H9 (cell line): ENCODE results near the gene PRDM2. TPM values are rescaled to one million over a fixed set of nuclear protein-coding genes. Genes with fewer than 3 reads are reported as not detected.

Source experiments
- DNase-seq: peaks from one replicate; pipeline ENCODE4 v3.0.0-alpha.2; 2017
- H2AFZ ChIP-seq: one replicate; pipeline ENCODE4 v1.6.1; 2013; ENCODE audit warnings: mild to moderate bottlenecking, low read length, control low read depth, moderate library complexity
- H2AK5ac ChIP-seq: 2 replicates; pipeline ENCODE4 v1.6.1; 2013; ENCODE audit warnings: low read length, control low read depth, mixed read lengths; ENCODE audit not compliant: insufficient read length
- H2BK120ac ChIP-seq: one replicate; pipeline ENCODE4 v1.6.1; 2013; ENCODE audit warnings: low read depth, mild to moderate bottlenecking, low read length, control low read depth, inconsistent platforms; ENCODE audit not compliant: poor library complexity, severe bottlenecking
- H2BK12ac ChIP-seq: 2 replicates; pipeline ENCODE4 v1.6.1; 2013; ENCODE audit warnings: low read length, control low read depth, mixed read lengths, low read depth; ENCODE audit not compliant: insufficient read length
- H2BK15ac ChIP-seq: 2 replicates; pipeline ENCODE4 v1.6.1; 2013; ENCODE audit warnings: low read depth, low read length, control low read depth
- H2BK20ac ChIP-seq: one replicate; pipeline ENCODE4 v1.6.1; 2013; ENCODE audit warnings: low read depth, mild to moderate bottlenecking, low read length, control low read depth, inconsistent platforms; ENCODE audit not compliant: poor library complexity, severe bottlenecking
- H2BK5ac ChIP-seq: 2 replicates; pipeline ENCODE4 v1.6.1; 2013; ENCODE audit warnings: low read length, control low read depth, mixed read lengths; ENCODE audit not compliant: insufficient read length
- H3K14ac ChIP-seq: 2 replicates; pipeline ENCODE4 v1.6.1; 2013; ENCODE audit warnings: low read length, control low read depth; ENCODE audit not compliant: insufficient read depth
- H3K18ac ChIP-seq: 2 replicates; pipeline ENCODE4 v1.6.1; 2013; ENCODE audit warnings: low read depth, mild to moderate bottlenecking, mixed read lengths, low read length, control low read depth; ENCODE audit not compliant: insufficient read length
- H3K23ac ChIP-seq: 2 replicates; pipeline ENCODE4 v1.6.1; 2013; ENCODE audit warnings: low read length, control low read depth, mixed read lengths, low read depth; ENCODE audit not compliant: insufficient read length
- H3K23me2 ChIP-seq: 2 replicates; pipeline ENCODE4 v1.6.1; 2013; ENCODE audit warnings: low read depth, mild to moderate bottlenecking, mixed read lengths, low read length, control low read depth; ENCODE audit not compliant: insufficient read length, poor library complexity, severe bottlenecking
- H3K27ac ChIP-seq: 2 replicates; pipeline ENCODE4 v1.5.1; 2013; ENCODE audit warnings: low read length, control low read depth, mixed read lengths, low read depth; ENCODE audit not compliant: insufficient read length
- H3K27me3 ChIP-seq: 2 replicates; pipeline ENCODE4 v1.6.1; 2013; ENCODE audit warnings: low read length, control low read depth, inconsistent platforms; ENCODE audit not compliant: insufficient read depth
- H3K4ac ChIP-seq: 2 replicates; pipeline ENCODE4 v1.6.1; 2013; ENCODE audit warnings: low read depth, mild to moderate bottlenecking, control low read depth, inconsistent platforms, low read length, moderate library complexity
- H3K4me1 ChIP-seq: 2 replicates; pipeline ENCODE4 v1.6.1; 2013; ENCODE audit warnings: low read length, control low read depth, inconsistent platforms; ENCODE audit not compliant: insufficient read depth
- H3K4me2 ChIP-seq: 2 replicates; pipeline ENCODE4 v1.6.1; 2013; ENCODE audit warnings: low read length, control low read depth, mixed read lengths; ENCODE audit not compliant: insufficient read length, insufficient read depth
- H3K56ac ChIP-seq: 2 replicates; pipeline ENCODE4 v1.6.1; 2013; ENCODE audit warnings: low read depth, mild to moderate bottlenecking, mixed read lengths, low read length, control low read depth; ENCODE audit not compliant: insufficient read length
- H3K79me1 ChIP-seq: 2 replicates; pipeline ENCODE4 v1.6.1; 2013; ENCODE audit warnings: low read depth, mild to moderate bottlenecking, moderate library complexity, low read length, control low read depth, inconsistent platforms; ENCODE audit not compliant: insufficient read depth, poor library complexity, severe bottlenecking
- H3K79me2 ChIP-seq: 2 replicates; pipeline ENCODE4 v1.6.1; 2013; ENCODE audit warnings: low read length, control low read depth, inconsistent platforms; ENCODE audit not compliant: insufficient read depth
- H3K9ac ChIP-seq: 2 replicates; pipeline ENCODE4 v1.6.1; 2013; ENCODE audit warnings: low read length, control low read depth, mixed read lengths; ENCODE audit not compliant: insufficient read length; ENCODE audit errors: extremely low read depth
- H3K9me3 ChIP-seq: one replicate; pipeline ENCODE4 v1.6.1; 2013; ENCODE audit warnings: low read depth, low read length, inconsistent platforms; ENCODE audit not compliant: control insufficient read depth
- H3T11ph ChIP-seq: one replicate; pipeline ENCODE4 v1.6.1; 2013; ENCODE audit warnings: mild to moderate bottlenecking, low read length, control low read depth, inconsistent platforms
- H4K20me1 ChIP-seq: one replicate; pipeline ENCODE4 v1.6.1; 2013; ENCODE audit not compliant: control insufficient read depth, insufficient read length, insufficient read depth
- H4K5ac ChIP-seq: 2 replicates; pipeline ENCODE4 v1.6.1; 2013; ENCODE audit warnings: low read depth, mild to moderate bottlenecking, mixed read lengths, low read length, control low read depth; ENCODE audit not compliant: insufficient read length
- H4K8ac ChIP-seq: replicated peaks from 2 replicates; pipeline ENCODE4 v1.6.1; 2013; ENCODE audit warnings: low read length, control low read depth, mixed read lengths, low read depth; ENCODE audit not compliant: insufficient read length
- H4K91ac ChIP-seq: 2 replicates; pipeline ENCODE4 v1.6.1; 2013; ENCODE audit warnings: low read depth, mild to moderate bottlenecking, moderate library complexity, mixed read lengths, low read length, control low read depth; ENCODE audit not compliant: insufficient read length
- H3K27ac Mint-ChIP-seq, 3 experiments: 2 replicates in 2 of 3; 3 replicates in 1 of 3; pipeline ENCODE4 v1.8.0; 2020 to 2021; ENCODE audit warnings: mixed read lengths in 3 of 3, mild to moderate bottlenecking in 1 of 3, moderate library complexity in 1 of 3
- H3K27me3 Mint-ChIP-seq: 2 replicates; pipeline ENCODE4 v1.8.0; 2021; ENCODE audit warnings: low read depth, mild to moderate bottlenecking, moderate library complexity, mixed read lengths
- H3K36me3 Mint-ChIP-seq, 3 experiments: 2 replicates in 2 of 3; 3 replicates in 1 of 3; pipeline ENCODE4 v1.8.0; 2020 to 2021; ENCODE audit warnings: low read depth in 3 of 3, mixed read lengths in 3 of 3; ENCODE audit not compliant: insufficient read depth in 1 of 3
- H3K4me1 Mint-ChIP-seq, 2 experiments: 2 replicates each; pipeline ENCODE4 v1.8.0; 2020; ENCODE audit warnings: mixed read lengths in 2 of 2
- H3K4me3 Mint-ChIP-seq, 2 experiments: 2 replicates in 1 of 2; 3 replicates in 1 of 2; pipeline ENCODE4 v1.8.0; 2020 to 2021; ENCODE audit warnings: mild to moderate bottlenecking in 2 of 2, mixed read lengths in 2 of 2, moderate library complexity in 1 of 2
- H3K9me3 Mint-ChIP-seq, 2 experiments: 2 replicates in 1 of 2; 3 replicates in 1 of 2; pipeline ENCODE4 v1.8.0; 2020; ENCODE audit warnings: mild to moderate bottlenecking in 2 of 2, mixed read lengths in 2 of 2, moderate library complexity in 1 of 2
- WGBS: extraction: QIAGEN DNeasy Blood & Tissue Kit; methylation state at CpG from one replicate; pipeline ENCODE4 v1.1.7; 2013; ENCODE audit warnings: missing lambda C conversion rate, low lambda C conversion rate, mixed read lengths; ENCODE audit not compliant: insufficient read length; ENCODE audit errors: extremely low coverage; 5-methylcytosine and 5-hydroxymethylcytosine counted together
- total RNA-seq: library from RNA; stranded (reverse); gene quantifications from 2 replicates; pipeline ENCODE4 v1.2.1, GENCODE V29; 2021
- TF ChIP-seq, protein P1 (sequence below): fragments of 200-600 bp; sonication (generic); conservative IDR thresholded peaks from 3 replicates; pipeline ENCODE4 v1.8.0; 2021; ENCODE audit warnings: antibody characterized with exemption, mild to moderate bottlenecking

The PRDM2 gene
- total RNA-seq, 1 experiment from 2014 or later = 24.5 TPM

DNA sequence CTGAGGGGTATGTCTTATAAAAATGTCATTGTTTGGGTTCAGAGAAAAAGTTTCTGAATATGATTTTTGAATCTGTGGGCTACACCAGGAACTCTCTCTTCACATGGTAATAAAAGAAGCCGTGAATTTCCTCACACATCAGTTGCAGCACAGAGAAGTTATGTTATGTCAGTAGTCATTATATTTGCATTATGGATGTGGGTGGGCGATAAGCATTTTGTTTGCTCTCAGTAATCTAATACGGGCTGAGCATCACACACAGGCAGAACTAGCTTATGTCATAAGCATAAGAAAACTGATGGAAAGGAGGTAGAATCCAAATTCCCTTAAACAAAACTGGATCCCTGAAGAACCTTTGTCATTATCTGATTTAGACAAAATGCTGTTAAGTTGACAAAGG, 70.8 kb downstream of the PRDM2 start:
- no peak overlapping the region for H3K4me2 ChIP-seq
- no peaks in the 10 kb centered on the region for H4K20me1 ChIP-seq
- no peak overlapping the region for H3K23ac ChIP-seq
- DNase-seq = no peak
- no peak overlapping the region for H3K14ac ChIP-seq
- H2BK120ac ChIP-seq = no peak overlapping the region
- no peak overlapping the region for H2BK12ac ChIP-seq
- H4K5ac ChIP-seq = no peak overlapping the region
- H2AFZ ChIP-seq = no peak overlapping the region
- no peaks in the 10 kb centered on the region for H3K23me2 ChIP-seq
- H3K9ac ChIP-seq = no peak overlapping the region
- no CpG with 5 or more reads among the region's 3 CpGs for WGBS
- TF ChIP-seq, protein P1, sequence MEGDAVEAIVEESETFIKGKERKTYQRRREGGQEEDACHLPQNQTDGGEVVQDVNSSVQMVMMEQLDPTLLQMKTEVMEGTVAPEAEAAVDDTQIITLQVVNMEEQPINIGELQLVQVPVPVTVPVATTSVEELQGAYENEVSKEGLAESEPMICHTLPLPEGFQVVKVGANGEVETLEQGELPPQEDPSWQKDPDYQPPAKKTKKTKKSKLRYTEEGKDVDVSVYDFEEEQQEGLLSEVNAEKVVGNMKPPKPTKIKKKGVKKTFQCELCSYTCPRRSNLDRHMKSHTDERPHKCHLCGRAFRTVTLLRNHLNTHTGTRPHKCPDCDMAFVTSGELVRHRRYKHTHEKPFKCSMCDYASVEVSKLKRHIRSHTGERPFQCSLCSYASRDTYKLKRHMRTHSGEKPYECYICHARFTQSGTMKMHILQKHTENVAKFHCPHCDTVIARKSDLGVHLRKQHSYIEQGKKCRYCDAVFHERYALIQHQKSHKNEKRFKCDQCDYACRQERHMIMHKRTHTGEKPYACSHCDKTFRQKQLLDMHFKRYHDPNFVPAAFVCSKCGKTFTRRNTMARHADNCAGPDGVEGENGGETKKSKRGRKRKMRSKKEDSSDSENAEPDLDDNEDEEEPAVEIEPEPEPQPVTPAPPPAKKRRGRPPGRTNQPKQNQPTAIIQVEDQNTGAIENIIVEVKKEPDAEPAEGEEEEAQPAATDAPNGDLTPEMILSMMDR = no peak
- no peak overlapping the region for H4K91ac ChIP-seq
- H2BK15ac ChIP-seq = no peak overlapping the region
- no peak overlapping the region for H4K8ac ChIP-seq
- no peaks in the 10 kb centered on the region for H3K9me3 Mint-ChIP-seq
- H3K4me3 Mint-ChIP-seq = no peak overlapping the region
- H3K79me2 ChIP-seq = peaks cover 5% of the 10 kb centered on the region; the same call in 1 of the 2 replicates
- H3K27ac ChIP-seq = no peak overlapping the region
- H2AK5ac ChIP-seq = no peak overlapping the region
- no peak overlapping the region for H2BK20ac ChIP-seq
- H3K18ac ChIP-seq = no peak overlapping the region
- no peak overlapping the region for H3T11ph ChIP-seq
- no peaks in the 10 kb centered on the region for H3K9me3 ChIP-seq
- H3K27me3 Mint-ChIP-seq = no peaks in the 10 kb centered on the region
- H3K56ac ChIP-seq = no peak overlapping the region
- no peak overlapping the region for H3K4ac ChIP-seq
- H2BK5ac ChIP-seq = no peak overlapping the region
- H3K36me3 Mint-ChIP-seq = peaks cover 0 to 8% (median 4%) of the 10 kb centered on the region in 3 experiments; a peak in 6 of 7 replicates
- H3K27ac Mint-ChIP-seq = no peak overlapping the region
- no peaks in the 10 kb centered on the region; the same call in 1 of the 2 replicates for H3K4me1 ChIP-seq
- no peaks in the 10 kb centered on the region for H3K27me3 ChIP-seq
- H3K79me1 ChIP-seq = peaks cover 5% of the 10 kb centered on the region
- H3K4me1 Mint-ChIP-seq = no peaks in the 10 kb centered on the region
